Activated CD8-positive, alpha-beta memory T cell treated with anti-CD3 and anti-CD28 coated beads for 36 hours (primary cell): ENCODE data around the gene PTPRM. TPM values are rescaled to one million over a fixed set of nuclear protein-coding genes. Genes with fewer than 3 reads are reported as not detected.

ENCODE experiments used
- CTCF ChIA-PET: fragments of 350-600 bp; sonication (Branson Sonifier 250); formaldehyde crosslinking; loops from one replicate; lab custom pipeline; 2021; ENCODE audit warnings: antibody characterized with exemption; lab: Charles Lee
- POLR2A ChIA-PET: fragments of 350-600 bp; sonication (Branson Sonifier 250); formaldehyde crosslinking; loops from one replicate; lab custom pipeline; 2021; ENCODE audit warnings: antibody characterized with exemption; lab: Charles Lee
- total RNA-seq, 2 experiments: library from RNA; stranded (reverse); gene quantifications; one replicate each; pipeline ENCODE4 v1.2.3, GENCODE V29; 2021

The PTPRM gene
- total RNA-seq, 2 experiments from 2014 or later = 3.5 to 4.1 TPM

GRCh38 chr18:8399138-8399537, 832.0 kb downstream of the PTPRM start:
- POLR2A ChIA-PET = no interaction called here
- CTCF ChIA-PET = no interaction called here

GRCh38 chr18:8400193-8400752, 833.2 kb downstream of the PTPRM start:
- ChIA-PET CTCF (no interaction called here), POLR2A (no interaction called here)

DNA sequence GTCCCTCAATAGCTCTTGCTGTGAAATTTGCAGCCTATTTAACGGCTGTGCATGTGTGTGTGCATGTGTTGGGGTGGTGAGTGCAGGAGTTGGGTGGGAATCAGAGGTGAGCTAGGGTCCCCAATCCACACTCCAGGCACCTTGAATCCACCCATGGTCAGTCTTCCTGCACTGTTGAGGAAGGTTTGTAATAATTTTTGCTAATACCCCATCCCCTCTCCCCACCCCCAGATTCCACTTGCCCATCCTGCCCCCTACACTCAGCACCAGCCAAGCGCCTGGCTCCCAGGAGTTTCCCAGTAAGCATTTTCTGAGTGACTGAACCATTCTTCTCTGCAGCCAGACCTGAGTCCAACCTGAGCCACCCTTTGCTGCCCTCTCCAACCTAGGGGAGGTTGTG, 833.7 kb downstream of the PTPRM start:
- POLR2A ChIA-PET = no interaction called here

DNA sequence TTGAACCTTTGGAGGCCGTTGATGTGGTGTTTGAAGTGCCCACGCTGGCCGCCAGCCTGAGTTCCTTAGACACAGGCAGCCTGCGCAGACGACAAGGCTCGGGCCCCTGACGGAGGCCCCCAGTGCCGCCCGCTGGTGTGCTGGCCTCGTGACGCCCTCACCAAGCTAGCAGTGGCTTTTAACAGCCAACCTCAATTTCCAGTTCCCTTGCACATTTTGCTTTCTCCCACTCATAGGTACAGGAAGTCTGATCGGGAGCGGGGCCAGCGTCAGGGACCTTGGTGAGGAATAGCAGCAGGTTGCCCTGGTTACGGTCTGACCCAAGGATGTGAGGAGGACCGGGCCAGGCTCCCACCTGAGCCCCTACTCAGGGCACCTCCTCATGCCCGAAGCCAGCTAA, 834.5 kb downstream of the PTPRM start:
- POLR2A ChIA-PET = no interaction called here
- CTCF ChIA-PET = no interaction called here

More for the DNA sequence above, 833.7 kb downstream of the PTPRM start:
- CTCF ChIA-PET = no interaction called here

DNA sequence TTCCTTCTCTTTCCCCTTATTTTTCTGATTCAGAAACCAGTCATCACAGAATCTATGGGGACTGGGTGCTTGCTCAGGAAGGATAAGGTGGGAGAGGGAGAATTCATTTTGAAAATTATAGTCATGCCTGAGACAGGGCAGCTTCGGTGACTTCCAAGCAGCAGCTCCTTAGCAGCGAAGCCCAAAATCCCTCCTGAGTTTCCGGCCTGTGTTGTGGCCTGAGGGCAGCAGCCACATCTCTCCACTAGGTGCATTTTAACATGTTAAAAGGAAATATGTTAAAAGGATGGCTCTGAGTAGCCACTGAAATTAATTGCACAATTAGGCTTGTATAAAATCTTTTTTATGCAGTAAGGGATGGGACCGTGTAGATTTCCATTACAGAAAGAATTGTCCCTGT, 835.1 kb downstream of the PTPRM start:
- POLR2A ChIA-PET = no interaction called here
- CTCF ChIA-PET = no interaction called here

DNA sequence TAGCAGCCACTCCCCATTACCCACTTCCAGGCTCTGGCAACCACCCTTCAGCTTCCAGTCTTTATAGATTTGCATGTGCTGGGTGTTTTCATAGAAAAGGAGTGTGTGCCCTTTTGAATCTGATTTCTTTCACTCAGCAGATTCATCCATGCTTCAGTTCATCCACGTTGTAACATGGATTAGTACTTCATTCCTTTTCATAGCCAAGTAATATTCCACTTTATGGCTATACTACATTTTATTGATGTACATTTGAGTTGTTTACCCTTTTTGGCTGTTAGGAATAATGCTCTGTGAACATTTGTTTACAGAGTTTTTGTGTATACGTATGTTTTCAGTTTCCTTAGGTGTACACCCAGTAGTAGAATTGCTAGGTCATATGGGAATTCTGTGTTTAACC, 836.6 kb downstream of the PTPRM start:
- CTCF ChIA-PET = no interaction called here
- POLR2A ChIA-PET = no interaction called here

DNA sequence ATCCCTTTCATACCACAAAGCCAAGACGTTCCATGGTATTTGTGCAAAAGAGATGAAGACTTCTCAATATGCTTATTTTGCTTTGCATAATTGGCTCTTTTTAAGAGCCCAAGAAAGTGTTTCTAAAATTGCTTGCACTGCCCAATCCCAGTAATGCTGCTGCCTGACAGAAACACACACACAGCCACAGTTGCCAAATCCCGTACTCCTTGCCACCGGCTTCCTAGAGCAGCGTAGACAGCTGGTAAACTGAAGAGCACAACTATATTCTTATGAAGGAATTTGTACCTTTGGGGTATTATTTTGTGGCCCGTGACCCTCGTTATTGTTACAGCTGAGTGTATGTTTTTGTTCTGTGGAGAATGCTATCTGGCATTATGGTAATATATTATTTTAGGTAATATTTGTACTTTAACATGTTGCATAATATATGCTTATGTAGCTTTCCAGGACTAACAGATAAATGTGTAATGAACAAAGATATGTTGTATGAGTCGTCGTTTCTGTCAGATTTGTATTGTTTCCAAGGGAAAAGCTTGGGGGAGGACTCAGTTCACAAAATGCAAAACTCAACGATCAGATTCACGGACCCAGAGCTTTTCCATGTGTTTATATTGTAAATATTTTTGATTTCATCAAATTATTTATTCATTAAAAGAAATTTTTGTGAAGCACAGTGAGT, 839.2 kb downstream of the PTPRM start:
- CTCF ChIA-PET = no interaction called here
- POLR2A ChIA-PET = no interaction called here

- POLR2A ChIA-PET = no interaction called here
- CTCF ChIA-PET = no interaction called here
Observed at GRCh38 chr18:8406868-8407250, 839.7 kb downstream of the PTPRM start.

- POLR2A ChIA-PET = no interaction called here
- CTCF ChIA-PET = no interaction called here
Observed at GRCh38 chr18:8409151-8409550, 842.0 kb downstream of the PTPRM start.

DNA sequence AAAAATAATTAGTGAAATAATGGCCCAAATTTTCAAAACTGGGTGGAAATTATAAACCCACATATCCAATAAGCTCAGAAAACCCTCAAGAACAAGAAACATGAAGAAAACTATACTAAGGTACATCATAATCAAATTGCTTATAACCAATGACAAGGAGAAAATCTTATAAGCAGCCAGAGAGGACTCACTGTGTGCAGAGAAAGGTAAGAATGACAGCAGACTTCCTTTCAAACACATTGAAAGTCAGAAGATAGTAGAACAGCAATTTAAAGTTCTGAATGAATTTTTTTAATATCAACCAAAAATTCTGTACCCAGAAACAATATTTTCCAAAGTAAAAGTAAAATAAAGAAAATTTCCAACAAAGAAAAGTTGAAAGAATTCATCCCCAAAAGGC, 844.4 kb downstream of the PTPRM start:
- POLR2A ChIA-PET = no interaction called here
- CTCF ChIA-PET = no interaction called here

DNA sequence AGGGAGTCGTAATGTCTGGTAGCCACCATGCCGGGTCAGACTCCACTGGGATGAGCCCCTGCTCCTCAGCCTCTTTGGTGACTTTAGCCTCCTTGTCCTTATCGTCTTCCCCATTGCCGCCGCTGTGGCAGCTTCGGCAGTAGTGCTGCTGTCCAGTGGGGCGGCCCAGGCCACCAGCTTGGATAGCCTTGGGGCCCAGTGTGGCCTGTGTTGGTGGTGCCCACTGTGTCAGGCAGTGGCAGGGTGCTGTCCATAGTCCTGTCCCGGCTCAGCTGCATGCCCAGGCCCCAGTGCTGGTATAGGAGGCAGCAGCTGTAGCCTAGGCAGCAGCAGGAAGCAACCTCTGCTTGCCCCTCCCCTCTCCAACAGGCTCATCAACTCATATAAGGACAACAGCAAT, 845.0 kb downstream of the PTPRM start:
- POLR2A ChIA-PET = no interaction called here
- CTCF ChIA-PET = no interaction called here

DNA sequence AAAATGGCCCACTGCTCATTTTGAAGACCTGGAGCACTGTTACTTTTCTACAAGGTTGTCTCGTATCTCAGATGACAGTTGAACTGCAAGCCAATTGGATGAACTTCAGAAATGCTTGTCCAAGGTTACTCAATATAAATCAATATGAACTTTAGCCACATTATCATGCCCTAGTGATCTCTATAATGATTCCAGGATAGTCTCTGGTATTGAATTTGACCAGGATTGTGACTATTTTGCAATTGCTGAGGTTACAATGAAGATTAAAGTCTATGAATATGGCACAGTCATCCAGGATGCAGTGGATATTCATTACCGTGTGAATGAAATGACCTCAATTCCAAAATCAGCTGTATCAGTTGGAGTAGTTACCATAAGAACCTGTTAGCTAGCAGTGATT, 846.1 kb downstream of the PTPRM start:
- CTCF ChIA-PET = no interaction called here
- POLR2A ChIA-PET = no interaction called here

GRCh38 chr18:8413751-8414150, 846.6 kb downstream of the PTPRM start:
- CTCF ChIA-PET = no interaction called here
- POLR2A ChIA-PET = no interaction called here

- ChIA-PET POLR2A (no interaction called here), CTCF (no interaction called here)
Observed at GRCh38 chr18:8416212-8417019, 849.3 kb downstream of the PTPRM start.

GRCh38 chr18:8422391-8422790, 855.3 kb downstream of the PTPRM start:
- CTCF ChIA-PET = no interaction called here
- POLR2A ChIA-PET = no interaction called here

- POLR2A ChIA-PET = no interaction called here
- CTCF ChIA-PET = no interaction called here
Observed at GRCh38 chr18:8423051-8423557, 856.0 kb downstream of the PTPRM start.

GRCh38 chr18:8424481-8424880, 857.4 kb downstream of the PTPRM start:
- POLR2A ChIA-PET = no interaction called here
- CTCF ChIA-PET = no interaction called here

GRCh38 chr18:8424917-8425725, 858.0 kb downstream of the PTPRM start:
- CTCF ChIA-PET = no interaction called here
- POLR2A ChIA-PET = no interaction called here

- ChIA-PET CTCF (no interaction called here), POLR2A (no interaction called here)
Observed at GRCh38 chr18:8426401-8426800, 859.3 kb downstream of the PTPRM start.

DNA sequence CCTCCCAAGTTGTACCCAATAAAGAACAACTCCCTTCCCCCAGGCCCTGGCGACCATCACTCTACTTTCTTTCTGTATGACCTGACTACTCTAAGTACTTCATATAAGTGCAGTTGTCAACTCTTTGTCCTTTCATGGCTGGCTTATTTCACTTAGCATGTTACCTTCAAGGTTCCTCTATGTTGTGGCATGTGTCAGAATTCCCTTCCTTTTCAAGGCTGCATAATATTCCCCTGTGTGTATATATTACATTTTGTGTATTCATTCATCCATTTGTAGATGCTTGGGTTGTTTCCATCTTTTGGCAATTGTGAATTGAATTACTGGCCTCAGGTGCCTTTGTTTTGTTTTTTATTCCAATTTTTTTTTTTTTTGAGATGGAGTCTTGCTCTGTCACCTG, 860.2 kb downstream of the PTPRM start:
- POLR2A ChIA-PET = no interaction called here
- CTCF ChIA-PET = no interaction called here
